PC-9 (cell line): ENCODE data around the gene POGZ. TPM values are rescaled to one million over a fixed set of nuclear protein-coding genes. Genes with fewer than 3 reads are reported as not detected.

Experiments
- BruUV-seq: library from RNA; stranded (reverse); fragments of 400-500 nt; replicated peaks from 2 replicates; lab custom pipeline; 2021; lab: Mats Ljungman, UMichigan
- CTCF ChIA-PET: fragments of 300-600 bp; sonication (Branson Sonifier 250); formaldehyde crosslinking; loops from one replicate; lab custom pipeline; 2022; ENCODE audit warnings: antibody characterized with exemption; lab: Charles Lee
- POLR2A ChIA-PET: fragments of 300-600 bp; sonication (Branson Sonifier 250); formaldehyde crosslinking; loops from one replicate; lab custom pipeline; 2022; ENCODE audit warnings: antibody characterized with exemption; ENCODE audit not compliant: unreplicated experiment; lab: Charles Lee
- DNase-seq, 2 experiments: peaks; one replicate each; pipeline versions ENCODE4 v3.0.0 to v3.0.0-alpha.2; 2015 to 2022; ENCODE audit warnings: mixed read lengths in 1 of 2
- H2AFZ ChIP-seq: fragments of 200-600 bp; sonication (generic); 2 replicates; pipeline ENCODE4 v1.8.1; 2017; ENCODE audit warnings: antibody characterized with exemption
- H3F3A ChIP-seq: fragments of 200-600 bp; sonication (generic); 2 replicates; pipeline ENCODE4 v1.8.1; 2017; ENCODE audit warnings: antibody characterized with exemption, mild to moderate bottlenecking, low read depth; ENCODE audit not compliant: insufficient read depth
- H3K27ac ChIP-seq: fragments of 200-600 bp; sonication (generic); 2 replicates; pipeline ENCODE4 v1.6.1; 2016; ENCODE audit warnings: mixed run types
- H3K27me3 ChIP-seq: fragments of 200-600 bp; sonication (generic); 2 replicates; pipeline ENCODE4 v1.6.1; 2016; ENCODE audit warnings: low read depth, mixed run types; ENCODE audit not compliant: insufficient read depth
- H3K36me3 ChIP-seq: fragments of 200-600 bp; sonication (generic); 2 replicates; pipeline ENCODE4 v1.6.1; 2016; ENCODE audit warnings: low read depth, mixed run types
- H3K4me1 ChIP-seq: fragments of 200-600 bp; sonication (generic); replicated peaks from 2 replicates; pipeline ENCODE4 v1.6.1; 2016; ENCODE audit warnings: mixed run types; ENCODE audit not compliant: insufficient read depth
- H3K4me2 ChIP-seq: fragments of 200-600 bp; sonication (generic); 2 replicates; pipeline ENCODE4 v1.6.1; 2017; ENCODE audit warnings: mixed run types
- H3K4me3 ChIP-seq: fragments of 200-600 bp; sonication (generic); 2 replicates; pipeline ENCODE4 v1.6.1; 2016; ENCODE audit warnings: mixed run types
- H3K79me2 ChIP-seq: fragments of 200-600 bp; sonication (generic); 2 replicates; pipeline ENCODE4 v1.6.1; 2017; ENCODE audit warnings: low read depth, mixed run types
- H3K9me2 ChIP-seq: fragments of 200-600 bp; sonication (generic); 2 replicates; pipeline ENCODE4 v1.8.1; 2017; ENCODE audit warnings: mild to moderate bottlenecking; ENCODE audit not compliant: insufficient read depth
- H3K9me3 ChIP-seq: fragments of 200-600 bp; sonication (generic); 2 replicates; pipeline ENCODE4 v1.8.1; 2016; ENCODE audit warnings: low read depth; ENCODE audit not compliant: insufficient read depth
- H4K20me1 ChIP-seq: fragments of 200-600 bp; sonication (generic); 2 replicates; pipeline ENCODE4 v1.8.1; 2017; ENCODE audit not compliant: insufficient read depth
- EZH2 ChIP-seq: fragments of 200-600 bp; sonication (generic); IDR thresholded peaks from 2 replicates; pipeline ENCODE4 v1.8.0; 2017; ENCODE audit warnings: antibody characterized with exemption, low read depth
- intact Hi-C: fragments of 100-400 bp; cut with micrococcal nuclease; formaldehyde crosslinking; loops from one replicate; pipeline ENCODE4 v1.10.0; 2022; ENCODE audit not compliant: unreplicated experiment
- total RNA-seq: library from RNA; stranded (reverse); gene quantifications from 2 replicates; pipeline ENCODE4 v1.2.3, GENCODE V29; 2021
- TF ChIP-seq, protein P1 (sequence below): fragments of 200-600 bp; sonication (generic); conservative IDR thresholded peaks from 2 replicates; pipeline ENCODE4 v1.6.1; 2017; ENCODE audit warnings: mixed run types, antibody characterized with exemption, mild to moderate bottlenecking, moderate library complexity

The POGZ gene
- total RNA-seq, 1 experiment from 2014 or later, result 71.0 TPM

GRCh38 chr1:151372058-151372934, 87.0 kb downstream of the POGZ start, which contains the start of gene SELENBP1:
Gene SELENBP1, minus strand, starts transcription at chr1:151372705. Its CDS starts 64 bp downstream, at chr1:151372641.
- TSS peak; percentile 62 for BruUV-seq
- Histone ChIP-seq H3K27ac (no peak within 1 kb of the TSS), H3F3A (peaks cover 5% of the 10 kb centered on the region; the same call in 1 of the 2 replicates), H2AFZ (no peak within 1 kb of the TSS), H3K4me1 (no peaks in the 10 kb centered on the region; the same call in 1 of the 2 replicates), H3K4me3 (no peak within 1 kb of the TSS), H3K79me2 (no peaks in the 10 kb centered on the region), H3K4me2 (peak within 1 kb of the TSS; percentile 34; the same call in 1 of the 2 replicates), H3K27me3 (no peaks in the 10 kb centered on the region), H3K9me2 (no peaks in the 10 kb centered on the region), H4K20me1 (no peaks in the 10 kb centered on the region), H3K36me3 (no peaks in the 10 kb centered on the region), H3K9me3 (no peaks in the 10 kb centered on the region)
- intact Hi-C loops, result no loop called here
- TF ChIP-seq EZH2, result no peak
- TF ChIP-seq, protein P1, sequence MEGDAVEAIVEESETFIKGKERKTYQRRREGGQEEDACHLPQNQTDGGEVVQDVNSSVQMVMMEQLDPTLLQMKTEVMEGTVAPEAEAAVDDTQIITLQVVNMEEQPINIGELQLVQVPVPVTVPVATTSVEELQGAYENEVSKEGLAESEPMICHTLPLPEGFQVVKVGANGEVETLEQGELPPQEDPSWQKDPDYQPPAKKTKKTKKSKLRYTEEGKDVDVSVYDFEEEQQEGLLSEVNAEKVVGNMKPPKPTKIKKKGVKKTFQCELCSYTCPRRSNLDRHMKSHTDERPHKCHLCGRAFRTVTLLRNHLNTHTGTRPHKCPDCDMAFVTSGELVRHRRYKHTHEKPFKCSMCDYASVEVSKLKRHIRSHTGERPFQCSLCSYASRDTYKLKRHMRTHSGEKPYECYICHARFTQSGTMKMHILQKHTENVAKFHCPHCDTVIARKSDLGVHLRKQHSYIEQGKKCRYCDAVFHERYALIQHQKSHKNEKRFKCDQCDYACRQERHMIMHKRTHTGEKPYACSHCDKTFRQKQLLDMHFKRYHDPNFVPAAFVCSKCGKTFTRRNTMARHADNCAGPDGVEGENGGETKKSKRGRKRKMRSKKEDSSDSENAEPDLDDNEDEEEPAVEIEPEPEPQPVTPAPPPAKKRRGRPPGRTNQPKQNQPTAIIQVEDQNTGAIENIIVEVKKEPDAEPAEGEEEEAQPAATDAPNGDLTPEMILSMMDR, result no peak
- ChIA-PET CTCF (no interaction called here), POLR2A (interaction anchor here (0.6 to 0.8 kb wide), 4 partner anchors 160 to 427 kb away, joined by 3 to 4 read pairs (median 3); no protein-coding TSS in a partner anchor)
- peak in 1 of 2 experiments; percentile 62 for DNase-seq

GRCh38 chr1:151371370-151372057, 87.8 kb downstream of the POGZ start:
- BruUV-seq, result no TSS peak
- Histone ChIP-seq H3K9me3 (no peaks in the 10 kb centered on the region), H3K36me3 (no peaks in the 10 kb centered on the region), H3K27ac (no peak overlapping the region), H3K4me2 (peak overlapping the region; percentile 34; the same call in 1 of the 2 replicates), H3K9me2 (no peaks in the 10 kb centered on the region), H3K4me1 (no peaks in the 10 kb centered on the region; the same call in 1 of the 2 replicates), H3K79me2 (no peaks in the 10 kb centered on the region), H4K20me1 (no peaks in the 10 kb centered on the region), H3K4me3 (no peak overlapping the region), H3F3A (peaks cover 5% of the 10 kb centered on the region; the same call in 1 of the 2 replicates), H2AFZ (no peak overlapping the region), H3K27me3 (no peaks in the 10 kb centered on the region)
- no peak for TF ChIP-seq EZH2
- TF ChIP-seq, protein P1, result no peak
- POLR2A ChIA-PET, result interaction anchor here (0.6 kb wide), 1 partner anchor 307 kb away, joined by 3 read pairs; no protein-coding TSS in a partner anchor
- intact Hi-C loops, result no loop called here
- peak in 1 of 2 experiments; percentile 32 for DNase-seq
- CTCF ChIA-PET, result no interaction called here
